ENCODE results near the gene SLC17A7. TPM values are rescaled to one million over a fixed set of nuclear protein-coding genes. Genes with fewer than 3 reads are reported as not detected.

SLC17A7 gene
- total and polyA plus RNA-seq, 2 donors (not counting 3 experiments of a cell fraction or from before 2014, with no cell fraction given), result 0.07 to 0.13 TPM

DNA sequence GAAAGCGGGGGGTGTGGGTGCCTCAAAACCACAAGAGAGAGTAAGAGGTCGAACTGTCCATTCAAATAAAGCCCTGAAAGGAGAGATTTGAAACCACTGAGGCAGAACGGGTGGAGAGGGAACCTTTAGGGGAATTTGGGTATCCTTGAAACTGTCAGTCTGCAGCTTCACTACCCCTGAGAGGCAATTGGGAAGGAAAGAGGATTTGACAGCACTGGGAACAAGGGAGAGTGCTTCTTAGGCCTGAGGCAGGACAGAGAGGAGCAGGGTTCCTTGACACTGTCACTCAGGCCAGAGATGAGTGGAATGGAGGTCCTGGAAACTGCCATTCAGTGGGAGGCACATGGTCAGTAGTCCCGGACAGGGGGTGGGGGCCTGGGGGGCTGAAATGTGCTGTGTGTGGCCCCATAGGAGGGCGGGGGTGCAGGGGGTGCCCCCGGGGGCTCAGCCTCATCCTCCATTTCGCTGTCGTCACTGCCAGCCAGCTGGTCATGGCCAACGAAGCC lies 11.1 kb downstream of the SLC17A7 start:
- BruUV-seq (replicated peaks), result no TSS peak
- H3K4me2 ChIP-seq (ENCODE audit: insufficient read depth, low read length), result no peak overlapping the region
- intact Hi-C loops (cut with micrococcal nuclease), result no loop called here
- H3K4me3 ChIP-seq (replicated peaks in 1 of 3; ENCODE audit: insufficient read depth in 1 of 3, low read depth in 1 of 3, low read length in 3 of 3), result no peak overlapping the region
- H3K4me1 ChIP-seq (ENCODE audit: control insufficient read depth, extremely low read depth, insufficient read depth, low read length), result no peaks in the 10 kb centered on the region
- H3K27ac ChIP-seq (ENCODE audit: insufficient read depth, low read depth, low read length), result no peak overlapping the region
- no peak overlapping the region for H2AFZ ChIP-seq (ENCODE audit: low read depth, low read length)
- ChIA-PET POLR2A (no interaction called here), CTCF (no interaction called here)
- DNase-seq (ENCODE audit: low read depth, low spot score), result no peak
- H3K9me1 ChIP-seq (replicated peaks; ENCODE audit: control insufficient read depth, extremely low read depth, insufficient read depth, low read length), result no peaks in the 10 kb centered on the region
- dilution Hi-C loops (cut with MboI; ENCODE audit: extremely low pct_ligation_motif_present, low sequenced_read_pairs), result no loop called here
- peaks cover 73 to 80% of the 10 kb centered on the region in 2 experiments for H3K27me3 ChIP-seq (ENCODE audit: control insufficient read depth in 2 of 2, insufficient read depth in 2 of 2, low read length in 2 of 2)
- no peak for FAIRE-seq
- no peaks in the 10 kb centered on the region for H4K20me1 ChIP-seq (replicated peaks; ENCODE audit: control insufficient read depth, extremely low read depth, insufficient read depth, low read length)
- no peaks in the 10 kb centered on the region for H3K9me3 ChIP-seq (replicated peaks; ENCODE audit: control insufficient read depth, insufficient read depth, low read length)
- no peak overlapping the region for H3K9ac ChIP-seq (replicated peaks; ENCODE audit: extremely low read depth, insufficient read depth, low read length)
- no peaks in the 10 kb centered on the region for H3K36me3 ChIP-seq (ENCODE audit: control insufficient read depth in 2 of 2, extremely low read depth in 1 of 2, insufficient read depth in 2 of 2, low read length in 2 of 2)
- no peaks in the 10 kb centered on the region for H3K79me2 ChIP-seq (ENCODE audit: control insufficient read depth, insufficient read depth, low read length)
- TF ChIP-seq POLR2A (IDR thresholded peaks at IDR 0.05; ENCODE audit: low read depth, low read length) (no peak), MYC (IDR thresholded peaks at IDR 0.05; ENCODE audit: low read depth, low read length) (no peak), POLR2AphosphoS5 (IDR thresholded peaks at IDR 0.05; ENCODE audit: insufficient read depth, low read depth, low read length) (no peak), EZH2 (IDR thresholded peaks at IDR 0.05; ENCODE audit: borderline replicate concordance, low read depth, low read length, severe bottlenecking) (peak; percentile 54), GATA2 (IDR thresholded peaks at IDR 0.05; ENCODE audit: insufficient read depth, insufficient read length, low read depth, low read length) (no peak)
- TF ChIP-seq, protein P1, sequence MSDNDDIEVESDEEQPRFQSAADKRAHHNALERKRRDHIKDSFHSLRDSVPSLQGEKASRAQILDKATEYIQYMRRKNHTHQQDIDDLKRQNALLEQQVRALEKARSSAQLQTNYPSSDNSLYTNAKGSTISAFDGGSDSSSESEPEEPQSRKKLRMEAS (IDR thresholded peaks at IDR 0.05; ENCODE audit: insufficient read depth, insufficient read length), result no peak

DNA sequence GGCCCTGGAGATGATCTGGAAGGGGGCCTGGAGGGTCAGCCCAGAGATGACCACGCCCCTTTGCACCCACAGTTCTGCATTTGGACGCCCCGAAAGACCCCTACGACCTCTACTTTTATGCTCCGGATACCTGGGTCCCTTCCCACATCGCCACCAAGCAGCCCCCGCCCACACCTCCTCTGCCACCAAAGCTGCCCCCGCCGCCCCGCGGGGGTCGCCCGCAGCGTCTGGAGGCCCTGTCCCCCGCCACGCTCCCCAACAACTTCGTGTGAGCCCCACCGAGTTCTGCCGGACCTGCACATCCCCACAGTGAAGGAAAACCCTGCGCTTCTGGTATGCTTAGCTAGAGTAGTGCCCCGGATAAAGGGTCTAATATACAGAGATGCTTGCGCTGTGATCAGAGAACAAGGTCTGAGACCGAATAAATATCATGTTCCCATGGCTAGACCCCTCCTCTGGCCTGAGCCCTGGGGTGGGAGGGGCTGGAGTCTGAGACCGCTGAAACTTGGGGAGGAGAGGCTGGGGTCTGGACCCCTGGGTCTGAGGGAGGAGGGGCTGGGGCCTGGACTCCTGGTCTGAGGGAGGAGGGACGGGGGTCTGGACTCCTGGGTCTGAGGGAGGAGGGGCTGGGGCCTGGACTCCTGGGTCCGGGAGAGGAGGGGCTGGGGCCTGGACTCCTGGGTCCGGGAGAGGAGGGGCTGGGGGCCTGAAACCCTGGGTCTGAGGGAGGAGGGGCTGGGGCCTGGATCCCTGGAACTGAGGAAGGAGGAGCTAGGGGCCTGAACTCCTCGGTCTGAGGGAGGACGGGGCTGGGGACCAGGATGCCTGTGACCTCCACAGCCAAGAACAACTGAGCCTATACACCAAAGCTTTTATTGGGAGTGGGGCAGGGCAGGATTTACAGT lies 12.5 kb downstream of the SLC17A7 start:
- FAIRE-seq (no peak), DNase-seq (ENCODE audit: low read depth, low spot score) (no peak)
- no peak overlapping the region for H2AFZ ChIP-seq (ENCODE audit: low read depth, low read length)
- H3K27me3 ChIP-seq (ENCODE audit: control insufficient read depth in 2 of 2, insufficient read depth in 2 of 2, low read length in 2 of 2), result peaks cover 81 to 82% of the 10 kb centered on the region in 2 experiments
- no peak overlapping the region for H3K27ac ChIP-seq (ENCODE audit: insufficient read depth, low read depth, low read length)
- no peaks in the 10 kb centered on the region for H3K4me1 ChIP-seq (ENCODE audit: control insufficient read depth, extremely low read depth, insufficient read depth, low read length)
- intact Hi-C loops (cut with micrococcal nuclease), result no loop called here
- TF ChIP-seq, protein P2, sequence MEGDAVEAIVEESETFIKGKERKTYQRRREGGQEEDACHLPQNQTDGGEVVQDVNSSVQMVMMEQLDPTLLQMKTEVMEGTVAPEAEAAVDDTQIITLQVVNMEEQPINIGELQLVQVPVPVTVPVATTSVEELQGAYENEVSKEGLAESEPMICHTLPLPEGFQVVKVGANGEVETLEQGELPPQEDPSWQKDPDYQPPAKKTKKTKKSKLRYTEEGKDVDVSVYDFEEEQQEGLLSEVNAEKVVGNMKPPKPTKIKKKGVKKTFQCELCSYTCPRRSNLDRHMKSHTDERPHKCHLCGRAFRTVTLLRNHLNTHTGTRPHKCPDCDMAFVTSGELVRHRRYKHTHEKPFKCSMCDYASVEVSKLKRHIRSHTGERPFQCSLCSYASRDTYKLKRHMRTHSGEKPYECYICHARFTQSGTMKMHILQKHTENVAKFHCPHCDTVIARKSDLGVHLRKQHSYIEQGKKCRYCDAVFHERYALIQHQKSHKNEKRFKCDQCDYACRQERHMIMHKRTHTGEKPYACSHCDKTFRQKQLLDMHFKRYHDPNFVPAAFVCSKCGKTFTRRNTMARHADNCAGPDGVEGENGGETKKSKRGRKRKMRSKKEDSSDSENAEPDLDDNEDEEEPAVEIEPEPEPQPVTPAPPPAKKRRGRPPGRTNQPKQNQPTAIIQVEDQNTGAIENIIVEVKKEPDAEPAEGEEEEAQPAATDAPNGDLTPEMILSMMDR (IDR thresholded peaks at IDR 0.05; ENCODE audit: extremely low read depth in 1 of 2, insufficient read depth in 1 of 2, low read depth in 1 of 2, low read length in 2 of 2), result no peak
- TF ChIP-seq EZH2 (IDR thresholded peaks at IDR 0.05; ENCODE audit: borderline replicate concordance, low read depth, low read length, severe bottlenecking) (peak; percentile 51), JUN (IDR thresholded peaks at IDR 0.05; ENCODE audit: borderline replicate concordance, insufficient read depth, insufficient read length, low read depth) (no peak)
- H3K79me2 ChIP-seq (ENCODE audit: control insufficient read depth, insufficient read depth, low read length), result no peaks in the 10 kb centered on the region
- H4K20me1 ChIP-seq (replicated peaks; ENCODE audit: control insufficient read depth, extremely low read depth, insufficient read depth, low read length), result no peaks in the 10 kb centered on the region
- no peak overlapping the region for H3K9ac ChIP-seq (replicated peaks; ENCODE audit: extremely low read depth, insufficient read depth, low read length)
- dilution Hi-C loops (cut with MboI; ENCODE audit: extremely low pct_ligation_motif_present, low sequenced_read_pairs), result no loop called here
- H3K9me1 ChIP-seq (replicated peaks; ENCODE audit: control insufficient read depth, extremely low read depth, insufficient read depth, low read length), result no peaks in the 10 kb centered on the region
- BruUV-seq (replicated peaks), result no TSS peak
- no peaks in the 10 kb centered on the region for H3K9me3 ChIP-seq (replicated peaks; ENCODE audit: control insufficient read depth, insufficient read depth, low read length)
- no peak overlapping the region for H3K4me2 ChIP-seq (ENCODE audit: insufficient read depth, low read length)
- no peak overlapping the region for H3K4me3 ChIP-seq (replicated peaks in 1 of 3; ENCODE audit: insufficient read depth in 1 of 3, low read depth in 1 of 3, low read length in 3 of 3)
- CTCF ChIA-PET, result no interaction called here
- POLR2A ChIA-PET, result no interaction called here
- H3K36me3 ChIP-seq (ENCODE audit: control insufficient read depth in 2 of 2, extremely low read depth in 1 of 2, insufficient read depth in 2 of 2, low read length in 2 of 2), result no peaks in the 10 kb centered on the region
